Spleen (tissue), 7 donors: ENCODE data around the gene USP13.

Experiments used
- POLR2A ChIP-seq, 3 donors: fragments of 450-650 bp; IDR thresholded peaks; one replicate each; pipeline ENCODE4 v1.5.1; 2017; ENCODE audit warnings: antibody characterized with exemption in 3 of 3, mild to moderate bottlenecking in 1 of 3
- TF ChIP-seq, protein P1 (sequence below), 11 experiments: fragments of 200-600 bp in 7 of 11; fragments of 450-650 bp in 4 of 11; sonication (generic) in 4 of 11; IDR thresholded peaks in 8 of 11; conservative IDR thresholded peaks in 3 of 11; 1 replicate in 7 of 11; 2 replicates in 4 of 11; pipeline versions ENCODE4 v1.4.0 to v1.8.0; 2016 to 2021; ENCODE audit warnings: antibody characterized with exemption in 11 of 11, inconsistent platforms in 4 of 11, mild to moderate bottlenecking in 1 of 11
- donor health status: DM: no; HTN: no; CAD: no; lungs with moderate emphysema.
- donor health status: DM: no; HTN: no; CAD: no.
- donor health status: DM: no; HTN: no; CAD: no.

DNA sequence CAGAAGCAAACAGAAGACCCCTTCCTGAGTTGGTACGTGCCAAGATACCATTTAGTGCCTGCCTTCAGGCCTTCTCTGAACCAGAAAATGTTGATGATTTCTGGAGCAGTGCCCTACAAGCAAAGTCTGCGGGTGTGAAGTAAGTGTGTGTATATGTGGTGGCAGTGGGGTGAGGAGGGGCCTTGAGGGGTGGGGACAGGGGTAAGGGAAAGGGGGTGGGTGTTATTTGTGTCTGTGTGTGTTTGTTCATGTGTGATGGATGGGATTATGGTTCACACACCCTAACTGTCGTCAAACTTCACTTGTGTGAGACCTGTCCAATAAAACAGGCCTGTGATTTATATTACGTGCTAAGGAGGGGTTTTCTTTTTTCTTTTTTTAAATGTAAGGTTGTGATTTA lies 92.2 kb downstream of the USP13 start:
- TF ChIP-seq POLR2A (IDR thresholded peaks at IDR 0.05) = no peak
- TF ChIP-seq, protein P1, sequence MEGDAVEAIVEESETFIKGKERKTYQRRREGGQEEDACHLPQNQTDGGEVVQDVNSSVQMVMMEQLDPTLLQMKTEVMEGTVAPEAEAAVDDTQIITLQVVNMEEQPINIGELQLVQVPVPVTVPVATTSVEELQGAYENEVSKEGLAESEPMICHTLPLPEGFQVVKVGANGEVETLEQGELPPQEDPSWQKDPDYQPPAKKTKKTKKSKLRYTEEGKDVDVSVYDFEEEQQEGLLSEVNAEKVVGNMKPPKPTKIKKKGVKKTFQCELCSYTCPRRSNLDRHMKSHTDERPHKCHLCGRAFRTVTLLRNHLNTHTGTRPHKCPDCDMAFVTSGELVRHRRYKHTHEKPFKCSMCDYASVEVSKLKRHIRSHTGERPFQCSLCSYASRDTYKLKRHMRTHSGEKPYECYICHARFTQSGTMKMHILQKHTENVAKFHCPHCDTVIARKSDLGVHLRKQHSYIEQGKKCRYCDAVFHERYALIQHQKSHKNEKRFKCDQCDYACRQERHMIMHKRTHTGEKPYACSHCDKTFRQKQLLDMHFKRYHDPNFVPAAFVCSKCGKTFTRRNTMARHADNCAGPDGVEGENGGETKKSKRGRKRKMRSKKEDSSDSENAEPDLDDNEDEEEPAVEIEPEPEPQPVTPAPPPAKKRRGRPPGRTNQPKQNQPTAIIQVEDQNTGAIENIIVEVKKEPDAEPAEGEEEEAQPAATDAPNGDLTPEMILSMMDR (IDR thresholded peaks at IDR 0.05 in 8 of 11, conservative IDR thresholded peaks at IDR 0.05 in 3 of 11) = no peak
